Amygdala (tissue), 56 donors: ENCODE results near the gene SCGB3A1.

Experiments
- DNase-seq, 56 donors: peaks; one replicate each; lab custom pipeline; 2025; lab: John Stamatoyannopoulos, UW

SCGB3A1 gene

DNA sequence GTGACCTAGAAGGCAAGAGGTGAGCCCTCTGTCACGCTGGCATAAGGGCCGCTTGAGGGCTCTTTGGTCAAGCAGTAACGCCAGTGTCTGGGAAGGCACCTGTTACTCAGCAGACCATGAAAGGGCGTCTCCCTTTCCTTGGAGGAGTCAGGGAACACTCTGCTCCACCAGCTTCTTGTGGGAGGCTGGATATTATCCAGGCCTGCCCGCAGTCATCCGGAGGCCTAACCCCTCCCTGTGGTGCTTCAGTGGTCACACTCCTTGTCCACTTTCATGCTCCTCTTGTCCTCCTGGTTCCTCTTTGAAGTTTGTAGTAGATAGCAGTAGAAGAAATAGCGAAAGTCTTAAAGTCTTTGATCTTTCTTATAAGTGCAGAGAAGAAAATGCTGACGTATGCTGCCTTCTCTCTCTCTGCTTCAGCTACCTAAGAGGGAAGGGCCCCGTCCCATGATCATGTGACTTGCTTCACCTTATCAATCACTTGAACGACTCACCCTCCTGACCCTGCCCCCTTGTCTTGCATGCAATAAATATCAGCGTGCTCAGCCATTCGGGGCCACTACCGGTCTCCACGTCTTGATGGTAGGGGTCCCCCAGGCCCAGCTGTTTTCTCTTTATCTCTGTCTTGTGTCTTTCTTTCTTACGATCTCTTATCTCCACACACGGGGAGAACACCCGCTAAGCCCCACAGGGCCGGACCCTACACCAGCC is 16.7 kb upstream of the SCGB3A1 start:
- no peak for DNase-seq

DNA sequence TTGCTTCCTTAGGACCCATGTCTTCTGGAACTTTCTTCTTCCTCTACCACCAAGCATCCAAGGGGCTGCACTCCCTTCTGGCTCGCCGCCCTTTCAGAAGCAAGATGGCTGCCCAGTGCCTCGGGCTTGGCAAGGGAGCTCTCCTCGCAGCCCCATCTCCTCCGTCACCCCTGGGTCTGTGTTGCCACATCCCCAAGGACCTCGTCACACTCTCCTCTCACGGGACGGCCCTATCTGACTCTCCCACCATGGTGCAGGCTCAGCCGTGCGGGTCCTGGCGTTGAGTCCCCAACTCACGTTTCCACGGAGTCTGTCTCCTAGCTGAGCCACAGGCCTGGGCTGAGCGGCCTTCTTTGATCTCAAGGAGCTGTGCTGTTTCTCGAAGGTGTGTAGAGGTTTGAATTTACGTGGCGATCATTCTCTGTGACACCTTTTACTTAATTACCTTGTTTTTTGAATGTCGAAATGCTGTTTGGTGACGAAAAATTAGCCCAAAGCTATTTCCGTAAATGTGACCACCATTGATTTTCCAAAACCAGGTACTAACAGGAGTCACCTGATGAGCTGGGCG is 15.0 kb upstream of the SCGB3A1 start:
- no peak for DNase-seq

DNA sequence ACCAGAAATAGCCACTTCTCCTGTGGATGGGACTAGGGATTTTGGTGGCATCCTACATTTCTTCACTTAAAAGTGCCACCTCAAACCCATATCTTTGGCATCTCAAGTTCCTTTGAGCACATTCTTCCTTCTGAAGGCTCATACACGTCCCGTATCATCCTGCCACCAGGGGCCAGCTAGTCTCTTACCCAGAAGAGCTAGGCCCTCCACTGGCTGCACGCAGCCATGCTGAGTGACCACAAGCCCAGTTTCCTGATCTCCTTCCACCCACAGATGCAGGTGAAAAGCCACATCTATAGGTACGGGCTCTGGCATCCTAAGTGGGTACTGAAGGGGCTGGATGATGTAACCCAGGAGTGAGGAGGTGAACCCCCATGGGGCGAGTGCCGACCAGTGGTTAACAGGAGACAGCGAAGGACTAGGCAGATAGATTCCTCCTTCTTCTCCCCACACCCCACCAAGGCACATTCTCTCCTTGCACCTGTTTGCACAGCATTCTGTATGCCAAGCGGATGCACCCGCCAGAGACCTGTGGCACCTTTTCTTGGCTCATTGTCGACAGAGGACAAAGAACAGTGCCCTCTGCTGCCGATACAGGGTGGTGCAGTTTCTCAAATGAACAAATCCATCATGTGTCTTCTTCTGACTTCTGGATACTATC is 14.4 kb upstream of the SCGB3A1 start:
- DNase-seq = peak in 9 of 56 donors; percentile 4 to 55 (median 9)

- DNase-seq = no peak
These were observed 13.0 kb upstream of the SCGB3A1 start for GRCh38 chr5:180604271-180604670.

GRCh38 chr5:180603076-180603594 is 11.8 kb upstream of the SCGB3A1 start:
- no peak for DNase-seq

DNA sequence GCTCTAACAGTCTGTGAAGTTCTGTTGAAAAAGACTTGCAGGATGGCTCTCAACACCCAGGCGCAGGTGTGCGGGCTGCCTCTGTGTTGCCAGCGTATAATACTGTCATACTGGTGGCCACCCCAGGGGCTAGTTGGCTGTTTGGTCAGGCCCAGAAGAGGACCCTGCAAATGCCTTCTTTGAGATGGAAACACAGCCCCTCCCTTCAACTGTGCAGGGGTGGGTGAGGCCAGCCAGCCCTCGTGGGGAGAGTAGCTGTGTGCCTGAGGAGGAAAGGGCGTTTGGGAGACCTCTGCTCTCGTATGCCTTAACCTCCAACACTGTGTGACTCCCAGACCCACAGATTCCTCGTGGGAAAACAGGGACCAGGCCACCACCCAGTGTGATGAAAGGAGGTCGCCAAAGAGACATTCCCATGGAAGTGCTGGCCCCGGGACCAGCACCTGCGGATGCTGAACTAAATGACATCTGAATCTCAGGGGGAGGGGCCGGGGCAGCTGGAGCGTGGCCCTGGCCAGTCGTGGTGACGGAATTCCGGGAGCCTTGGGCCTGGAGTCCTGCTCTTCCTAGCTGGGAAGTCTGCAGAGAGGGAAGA is 11.3 kb upstream of the SCGB3A1 start:
- no peak for DNase-seq

DNA sequence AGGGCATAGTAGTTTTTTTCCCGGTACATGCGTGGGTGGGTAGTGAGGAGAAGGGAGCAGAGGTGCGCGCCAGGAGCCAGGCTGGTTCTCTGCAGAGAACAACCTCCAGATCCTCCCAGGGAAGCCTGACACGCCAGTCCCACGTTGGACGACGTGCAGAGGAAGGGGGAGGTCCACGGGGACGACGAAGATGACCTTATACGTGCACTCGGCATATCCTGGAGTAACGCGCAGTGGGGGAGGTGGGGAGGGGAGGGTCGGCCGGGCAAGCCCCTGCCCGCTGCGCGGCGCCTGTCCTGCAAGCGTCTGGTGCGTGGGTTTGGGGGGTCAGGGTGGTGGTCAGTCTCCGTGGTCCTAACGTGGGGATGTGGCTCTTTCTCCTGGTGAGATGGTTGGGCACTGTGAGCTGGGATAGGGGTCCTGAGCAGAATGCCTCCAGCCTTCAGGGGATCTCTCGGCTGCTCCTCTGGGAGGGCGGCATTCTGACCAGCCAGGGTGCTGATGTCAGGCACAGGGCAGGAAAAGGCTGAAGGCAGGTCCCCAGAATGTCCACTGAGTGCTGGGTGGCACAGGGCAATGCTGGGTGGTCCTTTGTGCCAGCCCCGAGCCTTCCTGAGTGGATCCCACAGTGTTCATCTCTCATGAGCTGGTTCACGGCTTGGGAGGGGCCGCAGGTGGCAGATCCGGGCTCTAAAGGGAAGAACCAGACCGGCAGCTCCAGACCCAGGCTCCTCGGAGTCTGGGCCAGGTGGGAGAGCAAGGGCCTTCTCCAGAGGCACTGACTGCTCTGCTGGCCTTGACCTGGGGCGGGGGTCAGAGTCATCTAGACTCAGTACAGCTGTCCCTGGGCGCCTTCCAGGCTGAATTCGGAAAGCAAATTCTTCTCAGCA is 10.5 kb upstream of the SCGB3A1 start:
- no peak for DNase-seq

- DNase-seq = no peak
These were observed 9.3 kb upstream of the SCGB3A1 start for GRCh38 chr5:180600554-180601041.

DNA sequence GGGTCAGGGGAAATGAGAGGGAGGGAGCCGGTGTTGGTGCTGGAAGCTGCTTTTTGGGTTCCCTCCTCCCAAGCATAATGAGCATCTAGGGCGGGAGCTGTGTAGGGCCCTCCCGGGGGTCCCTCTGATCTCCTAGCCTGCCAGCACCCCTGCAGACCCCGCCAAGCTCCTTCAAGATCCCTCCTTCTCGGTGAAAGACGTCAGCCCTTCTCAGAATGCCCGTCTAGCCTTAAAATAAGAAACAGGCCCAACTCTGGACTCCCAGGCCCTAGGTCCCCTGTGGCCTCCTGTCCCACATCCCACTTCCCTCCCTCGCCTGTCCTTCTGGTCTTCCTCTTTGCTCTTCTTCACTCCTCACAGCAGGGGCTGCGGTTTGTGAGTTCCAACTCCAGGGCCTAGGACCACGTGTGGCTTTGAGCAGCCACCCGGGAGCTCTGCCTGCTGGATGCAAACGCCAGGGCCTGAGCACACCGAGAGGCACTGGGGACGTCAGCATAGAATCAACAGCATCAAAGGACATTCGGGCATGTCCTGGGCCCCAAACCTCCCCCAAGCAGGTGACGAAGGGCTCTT is 8.8 kb upstream of the SCGB3A1 start:
- no peak for DNase-seq

GRCh38 chr5:180599590-180599914 is 8.3 kb upstream of the SCGB3A1 start:
- no peak for DNase-seq

DNA sequence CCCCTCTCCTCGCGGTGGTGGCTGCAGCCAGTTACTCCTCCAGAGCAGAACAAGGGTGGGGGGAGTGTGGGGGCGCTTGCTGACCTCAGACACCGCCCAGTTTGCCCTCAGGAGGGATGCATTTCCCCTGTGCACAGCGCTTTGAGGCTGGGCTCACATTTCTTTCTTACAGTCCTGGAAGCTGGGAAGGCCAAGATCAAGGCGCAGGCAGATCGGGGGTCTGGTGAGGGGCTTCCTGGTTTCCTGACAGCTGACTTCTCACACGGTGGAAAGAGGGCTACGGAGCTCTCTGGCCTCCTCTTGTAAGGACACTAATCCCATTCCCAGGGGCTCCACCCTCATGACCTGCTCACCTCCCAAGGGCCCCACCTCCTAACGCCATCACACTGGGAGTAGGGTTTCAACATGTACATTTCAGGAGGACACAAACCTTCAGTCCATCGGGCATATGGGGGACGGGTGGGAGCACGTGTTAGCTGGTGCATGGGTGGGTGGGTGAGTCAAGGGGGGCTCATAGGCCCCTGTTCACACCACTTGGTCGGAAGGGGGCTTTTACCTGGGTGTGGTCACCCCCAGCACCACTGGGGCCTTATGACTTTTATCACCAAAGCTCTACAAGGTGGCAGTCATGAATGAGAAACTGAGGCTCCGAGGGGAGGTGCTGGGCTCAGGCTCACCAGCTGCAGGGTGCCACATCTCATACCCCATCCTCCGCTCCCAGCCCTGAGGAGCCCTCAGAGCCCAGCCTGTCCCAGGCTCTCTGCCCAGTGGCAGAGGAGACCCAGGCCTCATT is 7.7 kb upstream of the SCGB3A1 start:
- no peak for DNase-seq

DNA sequence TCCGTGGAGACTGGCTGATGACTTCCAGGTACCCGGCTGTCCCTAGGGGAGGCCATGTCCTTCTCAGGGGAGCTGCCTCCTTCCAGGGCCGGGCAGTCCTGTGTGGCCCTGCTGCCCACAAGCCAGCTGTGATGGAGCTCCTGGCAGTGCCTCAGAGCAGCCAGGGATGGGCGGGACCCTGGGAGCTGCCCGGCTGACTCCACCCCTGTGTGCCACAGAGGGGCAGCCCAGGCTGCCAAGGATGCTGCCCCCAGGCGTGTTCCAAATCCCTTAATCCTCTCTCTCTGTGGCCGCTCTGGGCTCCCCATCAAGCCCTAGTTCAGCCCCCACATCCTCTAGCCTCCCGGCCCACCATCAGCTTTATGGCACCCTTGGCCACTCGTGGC is 7.0 kb upstream of the SCGB3A1 start:
- DNase-seq = no peak

- no peak for DNase-seq
These were observed 5.5 kb upstream of the SCGB3A1 start for GRCh38 chr5:180596668-180597231.

GRCh38 chr5:180596115-180596667 is 4.9 kb upstream of the SCGB3A1 start:
- no peak for DNase-seq

GRCh38 chr5:180595381-180596114 is 4.2 kb upstream of the SCGB3A1 start:
- no peak for DNase-seq

DNA sequence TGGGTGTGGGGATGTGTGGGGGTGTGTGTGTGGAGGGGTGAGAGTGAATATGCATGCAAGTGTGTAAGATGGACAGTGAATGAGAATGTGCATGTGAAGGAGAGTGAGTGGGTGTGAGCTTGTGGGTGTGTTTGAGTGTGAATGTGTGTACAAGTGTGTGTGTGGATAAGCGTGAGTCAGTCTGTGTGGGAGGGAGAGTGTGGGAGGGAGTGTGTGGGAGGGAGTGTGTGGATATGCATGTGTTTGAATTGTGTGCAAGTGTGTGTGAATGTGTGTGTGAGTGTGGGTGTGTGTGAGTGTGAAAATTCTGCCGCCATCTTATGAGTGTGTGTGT is 3.7 kb upstream of the SCGB3A1 start:
- DNase-seq = no peak

- DNase-seq = peak in 1 of 56 donors; percentile 30
These were observed 3.2 kb upstream of the SCGB3A1 start for GRCh38 chr5:180594311-180595045.
